Measurements from ENCODE around the gene NSDHL. TPM values are rescaled to one million over a fixed set of nuclear protein-coding genes. Genes with fewer than 3 reads are reported as not detected.

Gene NSDHL
- polyA plus RNA-seq, 3 donors: 8.2 to 21.3 (median 19.9) TPM

GRCh38 chrX:152814048-152814447 is 16.8 kb upstream of the NSDHL start:
- no peak overlapping the region for H3K4me2 ChIP-seq (replicated peaks; ENCODE audit: extremely low read depth, low read length, poor library complexity, severe bottlenecking)
- H2AFZ ChIP-seq (ENCODE audit: insufficient read depth, low read depth, low read length, poor library complexity, severe bottlenecking): no peak overlapping the region
- no peak for DNase-seq
- no peaks in the 10 kb centered on the region for H3K4me1 ChIP-seq (ENCODE audit: control insufficient read depth in 1 of 2, insufficient read depth in 2 of 2, low read length in 2 of 2)
- H3K27ac Mint-ChIP-seq: no peak overlapping the region
- no peaks in the 10 kb centered on the region for H3K9me3 ChIP-seq (replicated peaks in 1 of 2; ENCODE audit: control insufficient read depth in 1 of 2, insufficient read depth in 1 of 2, low read length in 2 of 2)
- intact Hi-C loops (cut with micrococcal nuclease): no loop called here
- no peak overlapping the region for H3K27ac ChIP-seq (ENCODE audit: low read depth in 1 of 2, low read length in 2 of 2)
- H3K27me3 Mint-ChIP-seq (ENCODE audit: low read depth in 3 of 3): peaks cover 3 to 16% (median 5%) of the 10 kb centered on the region in 3 donors
- whole genome bisulfite sequencing (ENCODE audit: insufficient coverage): 77% methylated on average over 5 of the region's 5 CpGs
- no peak for TF ChIP-seq CTCF (IDR thresholded peaks at IDR 0.05)
- no peak overlapping the region for H3K4me3 Mint-ChIP-seq
- H3K27me3 ChIP-seq (ENCODE audit: control insufficient read depth in 2 of 2, insufficient read depth in 2 of 2, low read length in 2 of 2): no peaks in the 10 kb centered on the region
- H3K4me3 ChIP-seq (replicated peaks in 1 of 3; ENCODE audit: low read depth in 2 of 3, low read length in 3 of 3): no peak overlapping the region
- H3K79me2 ChIP-seq (ENCODE audit: insufficient read depth, low read length): no peaks in the 10 kb centered on the region
- no peak overlapping the region for H3K9ac ChIP-seq (ENCODE audit: insufficient read depth, low read length, poor library complexity, severe bottlenecking)
- H3K36me3 Mint-ChIP-seq: no peaks in the 10 kb centered on the region
- H4K20me1 ChIP-seq (ENCODE audit: insufficient read depth, low read length): no peaks in the 10 kb centered on the region
- H3K9me3 Mint-ChIP-seq: no peaks in the 10 kb centered on the region
- H3K36me3 ChIP-seq (replicated peaks in 1 of 2; ENCODE audit: control insufficient read depth in 1 of 2, insufficient read depth in 2 of 2, low read length in 2 of 2): no peaks in the 10 kb centered on the region
- H3K4me1 Mint-ChIP-seq: no peaks in the 10 kb centered on the region

- TF ChIP-seq CTCF (IDR thresholded peaks at IDR 0.05): no peak
- intact Hi-C loops (cut with micrococcal nuclease): no loop called here
- H3K27me3 Mint-ChIP-seq (ENCODE audit: low read depth in 3 of 3): peaks cover 6 to 21% (median 6%) of the 10 kb centered on the region in 3 donors
- H3K4me2 ChIP-seq (replicated peaks; ENCODE audit: extremely low read depth, low read length, poor library complexity, severe bottlenecking): no peak overlapping the region
- no peak overlapping the region for H3K27ac Mint-ChIP-seq
- no peaks in the 10 kb centered on the region for H3K9me3 Mint-ChIP-seq
- no peak overlapping the region for H3K9ac ChIP-seq (ENCODE audit: insufficient read depth, low read length, poor library complexity, severe bottlenecking)
- no peak overlapping the region for H2AFZ ChIP-seq (ENCODE audit: insufficient read depth, low read depth, low read length, poor library complexity, severe bottlenecking)
- H3K36me3 Mint-ChIP-seq: no peaks in the 10 kb centered on the region
- H3K27ac ChIP-seq (ENCODE audit: low read depth in 1 of 2, low read length in 2 of 2): no peak overlapping the region
- H3K4me3 ChIP-seq (replicated peaks in 1 of 3; ENCODE audit: low read depth in 2 of 3, low read length in 3 of 3): no peak overlapping the region
- no peaks in the 10 kb centered on the region for H3K4me1 Mint-ChIP-seq
- H3K4me3 Mint-ChIP-seq: no peak overlapping the region
- H3K79me2 ChIP-seq (ENCODE audit: insufficient read depth, low read length): no peaks in the 10 kb centered on the region
- no peak for DNase-seq
- WGBS (ENCODE audit: insufficient coverage): 0% methylated on average over 1 of the region's 6 CpGs
- no peaks in the 10 kb centered on the region for H3K4me1 ChIP-seq (ENCODE audit: control insufficient read depth in 1 of 2, insufficient read depth in 2 of 2, low read length in 2 of 2)
- no peaks in the 10 kb centered on the region for H4K20me1 ChIP-seq (ENCODE audit: insufficient read depth, low read length)
- H3K27me3 ChIP-seq (ENCODE audit: control insufficient read depth in 2 of 2, insufficient read depth in 2 of 2, low read length in 2 of 2): peaks cover 0 to 2% of the 10 kb centered on the region in 2 donors
- H3K9me3 ChIP-seq (replicated peaks in 1 of 2; ENCODE audit: control insufficient read depth in 1 of 2, insufficient read depth in 1 of 2, low read length in 2 of 2): no peaks in the 10 kb centered on the region
- H3K36me3 ChIP-seq (replicated peaks in 1 of 2; ENCODE audit: control insufficient read depth in 1 of 2, insufficient read depth in 2 of 2, low read length in 2 of 2): no peaks in the 10 kb centered on the region
Measured at GRCh38 chrX:152817078-152817764, 13.6 kb upstream of the NSDHL start.
